Activated CD8-positive, alpha-beta memory T cell treated with anti-CD3 and anti-CD28 coated beads, Interleukin-2, amount 10 ng/mL, durations not matched to agents 7 days and 5 days (primary cell): ENCODE results near the gene NRAP. TPM values are rescaled to one million over a fixed set of nuclear protein-coding genes. Genes with fewer than 3 reads are reported as not detected.

ENCODE experiments used
- ATAC-seq: fragments of 150-1000 bp; cut with Tn5 transposase; one replicate; pipeline ENCODE4 v1.10.0; 2021; ENCODE audit warnings: moderate library complexity
- CTCF ChIA-PET: fragments of 350-600 bp; sonication (Branson Sonifier 250); formaldehyde crosslinking; loops from one replicate; lab custom pipeline; 2021; ENCODE audit warnings: antibody characterized with exemption; lab: Charles Lee
- DNase-seq: peaks from one replicate; pipeline ENCODE4 v3.0.0-alpha.2; 2020
- H3K27ac Mint-ChIP-seq: one replicate; pipeline ENCODE4 v1.8.0; 2021; ENCODE audit warnings: mild to moderate bottlenecking, mixed read lengths
- H3K27me3 Mint-ChIP-seq: one replicate; pipeline ENCODE4 v1.8.0; 2021; ENCODE audit warnings: mixed read lengths
- H3K36me3 Mint-ChIP-seq: one replicate; pipeline ENCODE4 v1.8.0; 2021; ENCODE audit warnings: mild to moderate bottlenecking, mixed read lengths
- H3K4me1 Mint-ChIP-seq: one replicate; pipeline ENCODE4 v1.8.0; 2021; ENCODE audit warnings: mixed read lengths
- H3K4me3 Mint-ChIP-seq: one replicate; pipeline ENCODE4 v1.8.0; 2021; ENCODE audit warnings: mild to moderate bottlenecking, moderate library complexity, mixed read lengths
- H3K9me3 Mint-ChIP-seq: one replicate; pipeline ENCODE4 v1.8.0; 2022; ENCODE audit warnings: low read depth, mixed read lengths
- total RNA-seq, 2 experiments: library from RNA; stranded (reverse); gene quantifications; one replicate each; pipeline ENCODE4 v1.2.3, GENCODE V29; 2021

Gene NRAP
- total RNA-seq: not detected

DNA sequence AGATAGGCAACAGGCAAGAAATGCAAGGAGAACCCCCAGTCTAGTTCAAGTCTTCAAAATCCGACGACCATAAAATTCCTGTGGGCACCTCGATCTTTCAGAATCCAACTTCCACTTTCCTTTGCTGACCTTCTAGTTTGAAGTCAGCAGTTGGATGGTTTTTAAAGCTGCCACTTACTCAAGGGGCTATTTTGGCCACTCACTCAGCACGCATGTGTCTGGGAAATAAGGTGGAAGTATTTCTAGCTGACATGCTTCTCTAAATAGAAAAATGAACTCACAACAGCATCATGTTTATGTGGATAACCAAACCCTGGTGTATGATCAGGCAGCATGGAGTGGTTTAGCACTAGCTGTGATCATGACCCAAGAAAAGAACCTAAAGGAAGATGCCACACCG lies at the start of gene NRAP:
Gene NRAP, minus strand, starts transcription at position 134 of the 400 bp plus-strand sequence. CDS start 159 bp downstream, outside the sequence.
- DNase-seq (no peak), ATAC-seq (no peak)
- Mint-ChIP-seq H3K4me1 (peaks cover 24% of the 10 kb centered on the region), H3K4me3 (no peak within 1 kb of the TSS), H3K9me3 (no peaks in the 10 kb centered on the region), H3K27ac (no peak within 1 kb of the TSS), H3K36me3 (peaks cover 6% of the 10 kb centered on the region), H3K27me3 (peaks cover 27% of the 10 kb centered on the region)
- CTCF ChIA-PET: no interaction called here

- ATAC-seq (no peak), DNase-seq (no peak)
- no peak overlapping the region for H3K4me3 Mint-ChIP-seq
- peaks cover 11% of the 10 kb centered on the region for H3K4me1 Mint-ChIP-seq
- peaks cover 49% of the 10 kb centered on the region for H3K36me3 Mint-ChIP-seq
- CTCF ChIA-PET: interaction anchor here (1.0 kb wide), 1 partner anchor 34 kb away, joined by 3 read pairs; no protein-coding TSS in a partner anchor
- no peaks in the 10 kb centered on the region for H3K27me3 Mint-ChIP-seq
- no peak overlapping the region for H3K27ac Mint-ChIP-seq
- no peaks in the 10 kb centered on the region for H3K9me3 Mint-ChIP-seq
Measured at GRCh38 chr10:113713640-113713982, 49.8 kb upstream of the NRAP start.

DNA sequence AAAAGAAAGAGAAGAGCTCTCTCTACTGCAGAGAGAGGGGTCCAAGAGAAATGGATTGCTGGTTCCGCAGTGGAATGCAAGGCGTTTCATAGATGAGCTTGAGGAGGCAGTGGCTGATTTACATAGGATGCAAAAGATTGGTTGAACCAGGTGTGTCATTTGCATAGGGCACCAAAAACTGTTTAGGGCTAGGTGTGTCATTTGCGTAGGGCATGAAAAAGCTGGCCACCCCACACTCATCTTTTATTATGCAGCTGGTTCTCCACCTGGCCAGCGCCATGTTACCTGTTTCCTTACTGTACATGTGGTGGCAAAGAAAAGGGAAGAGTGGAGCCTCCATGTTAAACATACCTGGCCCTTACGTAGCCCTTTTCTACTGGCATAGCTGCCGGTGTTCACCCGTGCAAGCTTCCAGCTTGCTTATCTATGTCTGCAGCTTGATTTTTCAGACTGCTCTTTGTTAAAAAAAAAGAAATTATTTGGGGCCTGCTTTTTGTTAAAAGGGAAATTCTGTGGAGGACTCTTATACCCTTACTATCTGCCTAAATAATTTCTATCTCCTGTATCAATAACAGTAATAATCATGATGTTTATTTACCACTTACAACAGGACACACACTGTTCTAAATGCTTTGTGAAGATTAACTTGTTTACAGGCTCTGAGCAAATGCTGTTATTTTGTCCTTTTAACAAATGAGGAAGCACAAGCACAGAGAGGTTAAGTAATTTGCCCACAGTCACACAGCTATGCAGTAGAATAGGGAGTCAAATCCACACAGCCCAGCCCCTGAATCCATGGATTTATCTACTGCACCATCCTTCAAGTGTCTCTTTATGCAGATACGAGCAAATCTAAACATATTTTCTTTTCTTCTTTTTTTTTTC lies 49.2 kb upstream of the NRAP start:
- Mint-ChIP-seq H3K9me3 (no peaks in the 10 kb centered on the region), H3K4me3 (no peak overlapping the region)

DNA sequence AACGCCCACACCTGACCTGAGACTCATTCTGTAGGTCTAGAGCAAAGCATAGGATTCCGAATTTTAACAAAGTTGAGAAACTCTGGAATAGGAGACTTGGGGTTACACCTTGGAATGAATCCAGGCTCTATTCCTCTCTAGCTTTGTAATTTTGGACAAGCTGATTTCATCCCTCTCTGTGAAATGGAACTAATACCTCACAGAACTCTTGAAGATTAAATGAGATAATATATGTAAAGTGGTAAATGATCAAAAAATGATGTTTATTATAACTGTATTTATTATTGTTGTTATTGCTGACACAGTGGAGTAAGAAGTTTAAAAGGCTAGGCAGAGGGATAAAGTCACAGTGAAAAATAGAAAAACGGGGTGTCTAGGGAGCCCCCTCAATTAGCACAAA lies 48.2 kb upstream of the NRAP start:
- ATAC-seq: no peak
- no peak for DNase-seq
- H3K27ac Mint-ChIP-seq: no peak overlapping the region
- no peaks in the 10 kb centered on the region for H3K9me3 Mint-ChIP-seq
- peaks cover 39% of the 10 kb centered on the region for H3K36me3 Mint-ChIP-seq
- no peaks in the 10 kb centered on the region for H3K27me3 Mint-ChIP-seq
- no peak overlapping the region for H3K4me3 Mint-ChIP-seq
- H3K4me1 Mint-ChIP-seq: peaks cover 22% of the 10 kb centered on the region
- CTCF ChIA-PET: interaction anchor here (1.6 kb wide), 1 partner anchor 391 kb away, joined by 4 read pairs; no protein-coding TSS in a partner anchor

More for the DNA sequence above, 49.2 kb upstream of the NRAP start:
- no peak overlapping the region for H3K27ac Mint-ChIP-seq
- DNase-seq (no peak), ATAC-seq (no peak)
- CTCF ChIA-PET: interaction anchor here (1.0 to 1.6 kb wide), 2 partner anchors 34 to 390 kb away, joined by 3 to 4 read pairs; no protein-coding TSS in a partner anchor
- peaks cover 15% of the 10 kb centered on the region for H3K4me1 Mint-ChIP-seq
- H3K27me3 Mint-ChIP-seq: no peaks in the 10 kb centered on the region
- H3K36me3 Mint-ChIP-seq: peaks cover 47% of the 10 kb centered on the region

DNA sequence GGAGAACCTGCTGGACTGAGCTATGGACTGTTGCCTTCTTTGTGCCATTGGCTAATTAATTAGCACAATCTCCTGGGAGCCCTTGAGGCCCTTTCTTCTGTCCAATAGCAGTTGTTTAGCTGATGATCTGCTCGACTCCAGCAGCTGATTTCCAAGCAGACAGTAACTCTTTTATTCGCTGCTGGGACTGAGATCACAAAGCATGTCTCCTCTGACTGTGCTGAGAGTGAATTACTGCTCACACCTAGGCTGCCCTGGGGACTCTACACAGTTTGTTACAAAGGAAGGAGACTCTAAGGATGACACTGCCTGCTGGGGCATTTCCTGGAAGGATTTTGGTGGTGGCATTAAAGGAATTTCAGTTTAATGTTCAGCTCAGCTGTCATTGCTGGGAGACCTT lies 47.3 kb upstream of the NRAP start:
- CTCF ChIA-PET: no interaction called here
- H3K4me3 Mint-ChIP-seq: no peak overlapping the region
- H3K4me1 Mint-ChIP-seq: peaks cover 31% of the 10 kb centered on the region
- no peak overlapping the region for H3K27ac Mint-ChIP-seq
- no peaks in the 10 kb centered on the region for H3K27me3 Mint-ChIP-seq
- no peak for ATAC-seq
- H3K9me3 Mint-ChIP-seq: no peaks in the 10 kb centered on the region
- no peak for DNase-seq
- H3K36me3 Mint-ChIP-seq: peaks cover 32% of the 10 kb centered on the region

GRCh38 chr10:113709221-113709838 lies 45.5 kb upstream of the NRAP start:
- CTCF ChIA-PET: no interaction called here
- no peaks in the 10 kb centered on the region for H3K9me3 Mint-ChIP-seq
- no peak for ATAC-seq
- no peaks in the 10 kb centered on the region for H3K27me3 Mint-ChIP-seq
- H3K36me3 Mint-ChIP-seq: peaks cover 20% of the 10 kb centered on the region
- H3K4me3 Mint-ChIP-seq: no peak overlapping the region
- H3K4me1 Mint-ChIP-seq: peaks cover 31% of the 10 kb centered on the region
- no peak overlapping the region for H3K27ac Mint-ChIP-seq
- no peak for DNase-seq

GRCh38 chr10:113708640-113709039 lies 44.8 kb upstream of the NRAP start:
- no peak overlapping the region for H3K27ac Mint-ChIP-seq
- no peaks in the 10 kb centered on the region for H3K27me3 Mint-ChIP-seq
- ATAC-seq (no peak), DNase-seq (no peak)
- H3K36me3 Mint-ChIP-seq: peaks cover 14% of the 10 kb centered on the region
- CTCF ChIA-PET: no interaction called here
- no peak overlapping the region for H3K4me3 Mint-ChIP-seq
- peaks cover 31% of the 10 kb centered on the region for H3K4me1 Mint-ChIP-seq
- no peaks in the 10 kb centered on the region for H3K9me3 Mint-ChIP-seq

DNA sequence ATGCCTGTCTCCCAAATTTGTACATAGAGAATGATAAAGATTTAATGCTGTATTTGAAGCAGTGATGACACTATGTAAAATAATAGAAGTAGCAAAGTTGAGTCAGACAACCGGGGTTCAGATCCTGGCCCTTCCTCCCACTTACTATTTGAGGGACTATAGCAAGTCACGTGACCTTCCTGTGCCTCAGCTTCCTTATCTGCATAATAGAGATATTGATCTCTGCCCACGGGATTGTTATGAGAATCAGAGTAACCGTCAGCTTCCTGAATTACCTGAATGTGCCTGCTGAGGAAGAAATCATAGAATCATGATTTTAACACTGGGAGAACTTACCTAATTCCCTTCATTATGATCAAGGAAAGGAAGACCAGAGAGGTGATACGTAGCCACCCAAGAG lies 42.8 kb upstream of the NRAP start:
- DNase-seq (no peak), ATAC-seq (no peak)
- Mint-ChIP-seq H3K27me3 (no peaks in the 10 kb centered on the region), H3K27ac (no peak overlapping the region), H3K36me3 (peaks cover 13% of the 10 kb centered on the region), H3K4me1 (peaks cover 33% of the 10 kb centered on the region), H3K9me3 (no peaks in the 10 kb centered on the region), H3K4me3 (no peak overlapping the region)
- CTCF ChIA-PET: interaction anchor here (1.4 to 2.0 kb wide), 2 partner anchors 74 to 92 kb away, joined by 3 to 4 read pairs; no protein-coding TSS in a partner anchor

GRCh38 chr10:113705344-113705652 lies 41.5 kb upstream of the NRAP start:
- Mint-ChIP-seq H3K9me3 (no peaks in the 10 kb centered on the region), H3K4me1 (peaks cover 33% of the 10 kb centered on the region), H3K4me3 (no peak overlapping the region), H3K36me3 (peaks cover 21% of the 10 kb centered on the region), H3K27ac (no peak overlapping the region), H3K27me3 (no peaks in the 10 kb centered on the region)
- CTCF ChIA-PET: interaction anchor here (1.2 to 1.4 kb wide), 2 partner anchors 14 to 75 kb away, joined by 3 to 4 read pairs; no protein-coding TSS in a partner anchor
- ATAC-seq (no peak), DNase-seq (no peak)

DNA sequence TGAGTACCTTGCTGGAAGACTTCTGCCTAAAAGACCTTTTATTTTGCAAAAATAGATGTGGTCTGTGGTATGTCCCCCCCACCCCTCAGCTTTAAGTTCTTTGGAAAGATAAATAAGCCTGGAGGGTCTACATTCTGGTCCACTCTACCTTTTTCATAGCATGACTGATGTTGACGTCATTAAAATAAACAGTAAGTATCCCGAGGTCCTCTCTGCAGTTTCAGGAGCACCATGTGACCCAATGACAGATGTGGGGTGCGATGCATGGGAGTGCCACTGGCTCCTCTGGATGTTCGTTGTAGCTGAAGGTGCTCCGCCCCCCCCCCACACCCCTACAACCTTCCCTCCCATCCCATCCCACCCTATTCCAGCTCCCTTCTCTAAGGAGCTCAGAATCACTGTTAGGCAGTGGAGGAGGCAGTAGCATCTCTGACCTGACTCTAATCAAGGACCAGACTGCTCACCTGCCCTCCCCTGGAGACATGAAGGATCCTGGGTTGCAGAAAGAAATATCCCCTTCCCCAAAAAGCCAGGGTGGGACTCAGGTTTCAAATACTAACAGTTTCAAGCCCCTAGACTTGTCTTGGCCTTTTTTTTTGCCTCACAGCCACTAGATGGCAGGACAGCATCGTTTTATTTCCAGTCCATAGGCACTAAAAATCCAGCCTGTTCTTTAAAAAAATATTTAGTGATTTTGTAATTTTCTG lies 40.9 kb upstream of the NRAP start:
- CTCF ChIA-PET: interaction anchor here (0.6 to 1.2 kb wide), 3 partner anchors 15 to 363 kb away, joined by 3 to 4 read pairs (median 4); no protein-coding TSS in a partner anchor
- Mint-ChIP-seq H3K27me3 (no peaks in the 10 kb centered on the region), H3K9me3 (no peaks in the 10 kb centered on the region), H3K36me3 (peaks cover 18% of the 10 kb centered on the region), H3K4me1 (peaks cover 31% of the 10 kb centered on the region), H3K4me3 (no peak overlapping the region), H3K27ac (no peak overlapping the region)
- no peak for ATAC-seq
- no peak for DNase-seq

DNA sequence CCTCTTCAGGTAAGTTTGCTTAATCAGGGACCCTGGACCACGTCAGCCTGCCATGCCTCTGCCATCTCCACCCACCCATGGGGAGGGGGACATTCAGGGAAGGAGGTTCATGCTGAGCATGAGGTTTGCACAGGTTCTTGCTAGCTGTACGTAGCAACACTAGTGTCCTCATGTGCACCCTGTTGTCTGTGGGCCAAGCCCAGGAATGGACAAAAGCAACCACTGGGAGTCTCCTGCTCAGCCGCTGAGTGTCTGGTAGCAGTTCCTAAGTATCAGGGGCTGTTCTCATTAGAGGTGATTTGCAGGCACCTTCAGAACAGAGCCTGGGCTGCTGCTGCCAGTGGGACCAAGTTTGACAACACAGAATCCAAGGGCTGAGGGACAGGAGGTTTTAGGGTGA lies 33.8 kb upstream of the NRAP start:
- Mint-ChIP-seq H3K4me3 (no peak overlapping the region), H3K4me1 (peaks cover 1% of the 10 kb centered on the region), H3K9me3 (peaks cover 9% of the 10 kb centered on the region), H3K27me3 (no peaks in the 10 kb centered on the region), H3K36me3 (peaks cover 72% of the 10 kb centered on the region), H3K27ac (no peak overlapping the region)
- ATAC-seq (no peak), DNase-seq (no peak)
- CTCF ChIA-PET: interaction anchor here (0.9 kb wide), 1 partner anchor 11 kb away, joined by 3 read pairs; no protein-coding TSS in a partner anchor

GRCh38 chr10:113695691-113696090 lies 31.9 kb upstream of the NRAP start:
- CTCF ChIA-PET: no interaction called here
- ATAC-seq (no peak), DNase-seq (no peak)
- Mint-ChIP-seq H3K9me3 (peaks cover 12% of the 10 kb centered on the region), H3K27me3 (no peaks in the 10 kb centered on the region), H3K27ac (no peak overlapping the region), H3K4me3 (no peak overlapping the region), H3K36me3 (peaks cover 84% of the 10 kb centered on the region), H3K4me1 (peaks cover 5% of the 10 kb centered on the region)

- Mint-ChIP-seq H3K36me3 (peaks cover 90% of the 10 kb centered on the region), H3K9me3 (peaks cover 21% of the 10 kb centered on the region), H3K27ac (no peak overlapping the region), H3K27me3 (no peaks in the 10 kb centered on the region), H3K4me3 (no peak overlapping the region), H3K4me1 (peaks cover 25% of the 10 kb centered on the region)
- ATAC-seq: no peak
- CTCF ChIA-PET: no interaction called here
- no peak for DNase-seq
Measured at GRCh38 chr10:113693348-113693747, 29.5 kb upstream of the NRAP start.
